ENCODE results near the gene SH3RF2. TPM values are rescaled to one million over a fixed set of nuclear protein-coding genes. Genes with fewer than 3 reads are reported as not detected.

SH3RF2 gene
- total and polyA plus RNA-seq, 2 of the 13 experiments (the other 11 are each of a cell fraction or from before 2014, with no cell fraction given): 2.6 to 3.7 TPM

GRCh38 chr5:145967296-145967695 is 30.9 kb downstream of the SH3RF2 start (continued):
- TF ChIP-seq PRDM4 (CRISPR knock-in tag; IDR thresholded peaks at IDR 0.05; ENCODE audit: borderline replicate concordance): no peak
- TF ChIP-seq GFI1 (CRISPR knock-in tag; IDR thresholded peaks at IDR 0.05; ENCODE audit: borderline replicate concordance): no peak
- no peak for TF ChIP-seq DNMT3B (CRISPR knock-in tag; conservative IDR thresholded peaks at IDR 0.05)
- no peak for TF ChIP-seq ZNF329 (CRISPR knock-in tag; IDR thresholded peaks at IDR 0.05; ENCODE audit: low read depth)
- no peak for TF ChIP-seq PCBP1 (IDR thresholded peaks at IDR 0.05; ENCODE audit: borderline replicate concordance, low read depth, low read length)
- TF ChIP-seq ZNF17 (CRISPR knock-in tag; IDR thresholded peaks at IDR 0.05): no peak
- no peak for TF ChIP-seq TBX3 (IDR thresholded peaks at IDR 0.05; ENCODE audit: borderline replicate concordance)
- no peak for TF ChIP-seq ZNF737 (CRISPR knock-in tag; IDR thresholded peaks at IDR 0.05; ENCODE audit: borderline replicate concordance)
- no peak for TF ChIP-seq DZIP1 (CRISPR knock-in tag; IDR thresholded peaks at IDR 0.05)
